HL-60 (cell line): Measurements from ENCODE around the gene GSTA5.

Source experiments
- POLR2AphosphoS5 ChIP-seq: IDR thresholded peaks from 2 replicates; pipeline ENCODE4 v1.6.1; 2012; ENCODE audit warnings: low read depth
- TF ChIP-seq, protein P1 (sequence below): IDR thresholded peaks from one replicate; pipeline ENCODE4 v1.5.1; 2011; ENCODE audit warnings: low read length, control low read depth, inconsistent platforms; ENCODE audit not compliant: insufficient read depth

DNA sequence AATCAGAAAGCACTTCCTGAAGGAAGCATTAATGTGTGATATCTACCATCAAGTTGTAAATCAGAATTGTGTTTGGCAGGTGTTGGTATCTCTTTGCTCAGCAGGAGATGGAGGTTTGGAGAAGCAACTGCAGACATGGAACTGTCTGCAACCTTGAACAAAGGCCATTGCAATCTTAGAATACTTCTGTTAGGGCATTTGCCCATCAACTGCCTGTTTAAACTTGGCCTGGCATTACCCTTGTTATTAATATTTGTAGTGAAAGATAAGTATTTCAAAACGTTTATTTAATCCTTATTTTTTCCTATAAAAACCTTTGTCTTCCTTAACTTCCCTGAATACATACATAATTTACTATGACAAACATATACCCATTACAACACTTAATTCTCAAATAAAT lies 14.1 kb downstream of the GSTA5 start:
- TF ChIP-seq, protein P1, sequence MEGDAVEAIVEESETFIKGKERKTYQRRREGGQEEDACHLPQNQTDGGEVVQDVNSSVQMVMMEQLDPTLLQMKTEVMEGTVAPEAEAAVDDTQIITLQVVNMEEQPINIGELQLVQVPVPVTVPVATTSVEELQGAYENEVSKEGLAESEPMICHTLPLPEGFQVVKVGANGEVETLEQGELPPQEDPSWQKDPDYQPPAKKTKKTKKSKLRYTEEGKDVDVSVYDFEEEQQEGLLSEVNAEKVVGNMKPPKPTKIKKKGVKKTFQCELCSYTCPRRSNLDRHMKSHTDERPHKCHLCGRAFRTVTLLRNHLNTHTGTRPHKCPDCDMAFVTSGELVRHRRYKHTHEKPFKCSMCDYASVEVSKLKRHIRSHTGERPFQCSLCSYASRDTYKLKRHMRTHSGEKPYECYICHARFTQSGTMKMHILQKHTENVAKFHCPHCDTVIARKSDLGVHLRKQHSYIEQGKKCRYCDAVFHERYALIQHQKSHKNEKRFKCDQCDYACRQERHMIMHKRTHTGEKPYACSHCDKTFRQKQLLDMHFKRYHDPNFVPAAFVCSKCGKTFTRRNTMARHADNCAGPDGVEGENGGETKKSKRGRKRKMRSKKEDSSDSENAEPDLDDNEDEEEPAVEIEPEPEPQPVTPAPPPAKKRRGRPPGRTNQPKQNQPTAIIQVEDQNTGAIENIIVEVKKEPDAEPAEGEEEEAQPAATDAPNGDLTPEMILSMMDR: no peak
- no peak for TF ChIP-seq POLR2AphosphoS5
